C4-2B (cell line): ENCODE measurements around the gene PAIP2B.
A peak's percentile ranks its signal among the peaks of the same experiment; 100 is the strongest.

Experiments used
- H3K27ac ChIP-seq: fragments of 450-650 bp; 2 replicates; pipeline ENCODE4 v1.5.1; 2017
- CTCF ChIP-seq: fragments of 450-650 bp; conservative IDR thresholded peaks from 2 replicates; pipeline ENCODE4 v1.5.1; 2017; ENCODE audit warnings: mild to moderate bottlenecking
- ZFX ChIP-seq: fragments of 450-650 bp; IDR thresholded peaks from 2 replicates; pipeline ENCODE4 v1.6.1; 2017

The PAIP2B gene, protein sequence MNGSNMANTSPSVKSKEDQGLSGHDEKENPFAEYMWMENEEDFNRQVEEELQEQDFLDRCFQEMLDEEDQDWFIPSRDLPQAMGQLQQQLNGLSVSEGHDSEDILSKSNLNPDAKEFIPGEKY

GRCh38 chr2:71226965-71227560, at the start of gene PAIP2B:
Gene PAIP2B, minus strand, starts transcription at chr2:71227103. Its CDS starts 24,514 bp downstream, at chr2:71202589.
- TF ChIP-seq ZFX (no peak), CTCF (no peak)
- peak within 1 kb of the TSS; percentile 91 for H3K27ac ChIP-seq

DNA sequence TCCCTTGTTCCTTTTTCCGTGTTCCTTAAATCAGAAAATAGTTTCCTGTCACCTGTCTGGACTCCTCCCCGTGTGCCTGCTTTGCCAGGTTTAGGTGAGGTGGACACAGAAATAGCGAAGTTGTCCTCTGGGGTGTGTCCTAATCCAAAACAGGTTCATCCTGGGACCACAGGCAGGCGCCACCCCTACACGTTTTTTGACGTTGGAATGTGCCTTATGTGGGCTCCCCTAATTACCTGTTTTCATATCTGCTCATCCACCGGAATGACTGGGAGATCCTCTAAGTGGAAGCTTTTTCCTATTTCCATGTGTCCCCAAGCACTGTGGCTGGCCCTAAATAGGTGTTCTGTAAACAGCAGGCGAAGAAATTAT, 49.0 kb upstream of the PAIP2B start:
- TF ChIP-seq CTCF (no peak), ZFX (no peak)
- H3K27ac ChIP-seq: peak overlapping the region; percentile 75

DNA sequence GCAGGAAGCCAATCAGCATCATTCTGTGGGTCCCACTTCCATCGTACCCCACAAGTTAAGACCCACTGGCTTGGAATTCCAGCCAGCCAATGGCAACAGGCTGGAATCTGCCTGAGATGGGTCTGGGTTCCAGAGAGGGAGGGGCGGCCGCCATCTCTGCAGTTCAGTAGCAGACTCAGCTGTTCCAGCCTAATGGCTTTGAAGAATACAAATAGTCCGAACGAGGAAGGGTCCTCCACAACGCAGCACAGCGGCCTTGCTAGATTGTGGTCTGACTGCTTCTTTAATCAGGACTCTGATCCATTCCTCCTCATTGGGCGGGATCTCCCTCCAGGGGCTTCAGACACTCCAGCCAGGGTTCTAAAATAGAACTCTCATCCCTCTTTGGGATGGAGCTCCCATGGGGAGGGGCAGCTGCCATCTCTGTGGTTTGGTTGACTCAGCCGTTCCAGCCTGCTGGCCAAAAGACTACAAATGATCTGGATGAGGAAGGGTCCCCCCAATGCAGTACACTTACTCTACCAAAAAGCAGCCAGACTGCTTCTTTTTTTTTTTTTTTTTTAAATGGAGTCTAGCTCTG, 42.7 kb upstream of the PAIP2B start:
- no peak overlapping the region for H3K27ac ChIP-seq
- TF ChIP-seq ZFX (no peak), CTCF (no peak)

DNA sequence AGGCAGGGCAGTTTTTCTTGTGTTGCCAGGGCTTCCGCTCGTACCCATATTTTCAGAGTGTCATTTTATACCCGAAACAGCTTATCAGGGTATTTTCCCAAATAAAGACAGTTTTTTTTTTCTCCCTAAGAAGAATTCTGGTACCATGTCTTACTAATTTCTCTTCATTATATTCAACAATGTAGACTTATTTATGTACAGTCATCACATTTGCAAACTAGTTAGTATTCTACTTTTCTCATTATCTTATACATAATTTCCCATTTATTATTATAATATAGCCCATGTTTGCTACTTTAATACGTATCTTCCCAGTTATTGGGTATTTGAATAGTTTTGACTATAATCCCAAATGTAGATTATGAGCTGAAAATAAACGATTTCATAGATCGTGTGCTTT, 36.5 kb upstream of the PAIP2B start:
- no peak overlapping the region for H3K27ac ChIP-seq
- TF ChIP-seq CTCF (no peak), ZFX (no peak)

DNA sequence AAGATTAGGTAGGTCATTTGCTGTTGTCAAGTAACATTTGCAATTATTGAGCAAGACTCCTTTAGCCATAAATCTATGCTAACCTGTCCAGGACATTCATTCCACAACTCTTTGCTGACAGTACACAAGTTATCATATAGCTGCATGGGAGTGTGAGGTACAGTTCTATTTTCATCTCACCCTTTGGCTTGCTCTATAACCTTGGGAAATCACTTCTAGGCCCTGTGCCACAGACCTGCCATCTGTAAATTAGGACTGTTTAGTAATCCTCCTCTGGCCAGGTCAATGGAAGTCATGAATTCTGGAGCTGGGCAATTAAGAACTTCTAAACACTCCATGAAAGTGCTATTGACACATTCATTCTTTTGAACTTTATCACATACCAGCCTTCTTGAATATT, 34.6 kb upstream of the PAIP2B start:
- TF ChIP-seq CTCF (no peak), ZFX (no peak)

GRCh38 chr2:71256421-71256820, 29.5 kb upstream of the PAIP2B start:
- TF ChIP-seq CTCF: no peak
- TF ChIP-seq ZFX: no peak
- no peak overlapping the region for H3K27ac ChIP-seq

More for the DNA sequence above, 34.6 kb upstream of the PAIP2B start:
- no peak overlapping the region for H3K27ac ChIP-seq

GRCh38 chr2:71254776-71255175, 27.9 kb upstream of the PAIP2B start:
- H3K27ac ChIP-seq: no peak overlapping the region
- no peak for TF ChIP-seq ZFX
- TF ChIP-seq CTCF: no peak
